NCI-H526 (cell line): Measurements from ENCODE around the gene NSMCE3.

Experiments
- DNase-seq, 2 experiments: peaks; one replicate each; lab custom pipeline; 2025; lab: John Stamatoyannopoulos, UW

The NSMCE3 gene

DNA sequence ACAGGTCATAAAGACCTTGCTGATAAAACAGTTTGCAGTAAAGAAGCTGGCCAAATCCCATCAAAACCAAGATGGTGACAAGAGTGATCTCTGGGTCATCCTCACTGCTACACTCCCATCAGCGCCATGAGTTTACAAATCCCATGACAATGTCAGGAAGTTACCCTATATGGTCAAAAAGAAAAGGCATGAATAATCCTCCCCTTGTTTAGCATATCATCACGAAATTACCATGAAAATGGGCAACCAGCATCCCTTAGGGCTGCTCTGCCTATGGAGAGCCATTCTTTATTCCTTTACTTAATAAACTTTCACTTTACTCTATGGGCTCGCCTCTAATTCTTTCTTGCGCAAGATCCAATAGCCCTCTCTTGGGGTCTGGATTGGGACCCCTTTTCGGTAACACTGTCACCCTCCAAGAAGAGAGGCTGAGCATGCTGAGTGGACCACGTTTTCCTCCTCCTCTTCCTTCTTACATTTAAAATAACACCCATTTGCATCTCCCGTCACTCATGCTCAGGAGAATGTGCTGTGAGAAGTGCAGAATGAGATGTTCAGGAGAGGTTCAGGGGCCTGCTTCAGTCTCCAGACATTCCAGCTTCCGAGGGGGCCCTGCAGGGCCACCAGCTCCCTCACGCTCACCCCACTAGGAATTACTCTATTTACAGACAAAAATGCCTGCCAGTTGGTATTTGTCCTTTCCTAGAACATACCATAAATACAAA lies 47.3 kb downstream of the NSMCE3 start:
- DNase-seq: no peak

DNA sequence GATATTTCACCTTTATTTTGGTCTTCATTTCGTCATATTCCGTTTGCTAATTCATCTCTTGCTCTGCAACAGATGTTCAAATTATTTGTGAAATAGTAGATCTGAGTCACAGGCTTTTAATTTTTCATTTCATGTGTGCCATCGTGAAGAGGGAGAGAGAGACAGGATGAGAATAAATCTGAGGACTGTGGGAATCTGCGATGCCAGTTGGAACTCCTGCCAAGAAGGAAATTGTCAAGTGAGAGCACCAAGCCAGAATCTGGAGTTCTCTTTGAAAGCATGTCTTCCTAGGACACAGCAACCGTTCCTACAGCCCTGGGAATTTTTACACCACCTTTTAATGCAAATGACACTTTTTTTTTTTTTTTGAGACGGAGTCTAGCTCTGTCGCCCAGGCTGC lies 48.8 kb downstream of the NSMCE3 start:
- no peak for DNase-seq

DNA sequence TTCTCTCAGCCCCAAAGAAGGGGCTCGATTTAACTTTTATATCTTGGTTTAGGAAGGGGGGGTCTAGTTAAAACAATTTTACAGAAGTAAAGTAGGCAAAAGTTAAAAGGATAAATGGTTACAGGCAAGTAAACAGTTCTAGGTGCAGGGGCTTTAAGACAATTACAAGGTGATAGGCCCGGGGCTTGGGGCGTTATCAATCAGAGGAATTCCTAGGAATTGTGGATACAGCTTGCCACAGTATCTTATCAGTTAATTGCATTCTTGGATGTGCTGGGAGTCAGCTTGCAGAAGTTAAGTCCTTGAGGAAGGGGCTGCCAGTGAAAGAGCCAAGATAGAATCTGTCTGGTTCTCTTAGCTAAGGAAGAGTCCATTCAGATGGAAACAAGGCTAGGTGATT lies 52.7 kb downstream of the NSMCE3 start:
- no peak for DNase-seq
